Gastrocnemius medialis (tissue), 4 donors: Measurements from ENCODE around the gene HLCS. TPM values are rescaled to one million over a fixed set of nuclear protein-coding genes. Genes with fewer than 3 reads are reported as not detected.

ENCODE experiments used
- ATAC-seq, 2 donors: fragments of 150-250 bp; one replicate each; pipeline ENCODE4 v1.9.1; 2016
- DNase-seq, 2 donors: peaks; one replicate each; pipeline ENCODE4 v3.0.0-alpha.2; 2019
- H3K27ac ChIP-seq, 4 donors: fragments of 200-600 bp; sonication (generic); 1 replicate in 1 of 4; 2 replicates in 3 of 4; pipeline ENCODE4 v1.5.1; 2016 to 2018; ENCODE audit warnings: mild to moderate bottlenecking in 2 of 4, moderate library complexity in 1 of 4
- H3K27me3 ChIP-seq, 3 donors: fragments of 200-600 bp; sonication (generic) in 2 of 3; 1 replicate in 1 of 3; 2 replicates in 2 of 3; pipeline versions ENCODE4 v1.5.1 to v1.6.0; 2016 to 2019; ENCODE audit warnings: mild to moderate bottlenecking in 1 of 3, moderate library complexity in 1 of 3
- H3K36me3 ChIP-seq, 2 donors: fragments of 200-600 bp; sonication (generic) in 1 of 2; one replicate each; pipeline ENCODE4 v1.5.1; 2017 to 2018
- H3K4me1 ChIP-seq, 2 donors: fragments of 200-600 bp; sonication (generic) in 1 of 2; one replicate each; pipeline ENCODE4 v1.5.1; 2016 to 2017; ENCODE audit warnings: mild to moderate bottlenecking in 2 of 2
- H3K4me3 ChIP-seq, 4 donors: fragments of 200-600 bp; sonication (generic) in 3 of 4; 1 replicate in 1 of 4; 2 replicates in 3 of 4; pipeline ENCODE4 v1.5.1; 2016 to 2019; ENCODE audit warnings: mild to moderate bottlenecking in 2 of 4
- H3K9me3 ChIP-seq, 3 donors: fragments of 200-600 bp; sonication (generic) in 2 of 3; 1 replicate in 1 of 3; 2 replicates in 2 of 3; pipeline ENCODE4 v1.5.1; 2016 to 2019
- CTCF ChIP-seq, 5 experiments: fragments of 450-650 bp in 3 of 5; fragments of 200-600 bp in 2 of 5; sonication (generic) in 2 of 5; IDR thresholded peaks in 4 of 5; conservative IDR thresholded peaks in 1 of 5; 1 replicate in 4 of 5; 2 replicates in 1 of 5; pipeline ENCODE4 v1.5.1; 2016 to 2019; ENCODE audit warnings: antibody characterized with exemption in 5 of 5, mild to moderate bottlenecking in 3 of 5, moderate library complexity in 3 of 5
- POLR2A ChIP-seq, 2 donors: fragments of 450-650 bp; IDR thresholded peaks; one replicate each; pipeline ENCODE4 v1.6.1; 2017; ENCODE audit warnings: antibody characterized with exemption in 2 of 2, mild to moderate bottlenecking in 2 of 2, moderate library complexity in 2 of 2
- in situ Hi-C, 4 donors: fragments of 200-750 bp; cut with MboI; loops; one replicate each; pipeline versions ENCODE4 v1.15.0 to v1.8.0; 2017; ENCODE audit warnings: low sequenced_read_pairs in 4 of 4
- intact Hi-C: fragments of 100-400 bp; cut with DNase I; formaldehyde crosslinking; loops from one replicate; pipeline ENCODE4 v1.15.1; 2023; ENCODE audit warnings: low total_unique reads
- total RNA-seq, 4 donors: library from RNA; depleted of rRNA; stranded (reverse); fragments of >200 nt; gene quantifications; one replicate each; pipeline versions ENCODE4 v1.1.0 to v1.2.3, GENCODE V29; 2016

Gene HLCS
- total RNA-seq, 4 donors from 2014 or later, result 10.6 to 18.4 (median 15.4) TPM

DNA sequence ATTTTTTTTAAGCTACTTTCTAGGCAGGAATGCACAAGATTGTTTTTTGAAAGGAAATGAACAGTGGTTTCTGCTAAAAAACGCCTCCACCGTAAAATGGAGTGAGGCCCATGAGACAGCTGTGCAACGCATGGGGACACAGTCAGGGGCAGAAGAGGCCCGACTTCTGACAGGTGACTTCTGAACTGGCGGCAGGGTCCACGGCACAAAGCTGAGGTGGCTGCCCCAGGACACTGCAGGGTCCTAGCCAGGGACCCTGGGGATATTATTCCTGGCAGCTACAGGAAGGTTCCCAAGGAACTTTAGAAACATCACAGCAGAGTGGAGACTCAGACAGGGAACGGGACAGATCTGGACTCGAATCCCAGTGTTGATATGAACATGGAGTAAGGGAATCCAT, 192.5 kb downstream of the HLCS start:
- no peaks in the 10 kb centered on the region for H3K9me3 ChIP-seq
- H3K4me1 ChIP-seq, result peaks cover 11 to 13% of the 10 kb centered on the region in 2 donors
- H3K36me3 ChIP-seq, result no peaks in the 10 kb centered on the region
- H3K27me3 ChIP-seq, result no peaks in the 10 kb centered on the region
- H3K4me3 ChIP-seq, result no peak overlapping the region
- intact Hi-C loops (no loop called here), in situ Hi-C loops (no loop called here)
- ATAC-seq, result no peak
- TF ChIP-seq POLR2A (IDR thresholded peaks at IDR 0.05), result no peak
- no peak for TF ChIP-seq CTCF (IDR thresholded peaks at IDR 0.05 in 4 of 5, conservative IDR thresholded peaks at IDR 0.05 in 1 of 5)
- H3K27ac ChIP-seq, result peak overlapping the region in 1 of 4 donors; percentile 52
- DNase-seq, result no peak

DNA sequence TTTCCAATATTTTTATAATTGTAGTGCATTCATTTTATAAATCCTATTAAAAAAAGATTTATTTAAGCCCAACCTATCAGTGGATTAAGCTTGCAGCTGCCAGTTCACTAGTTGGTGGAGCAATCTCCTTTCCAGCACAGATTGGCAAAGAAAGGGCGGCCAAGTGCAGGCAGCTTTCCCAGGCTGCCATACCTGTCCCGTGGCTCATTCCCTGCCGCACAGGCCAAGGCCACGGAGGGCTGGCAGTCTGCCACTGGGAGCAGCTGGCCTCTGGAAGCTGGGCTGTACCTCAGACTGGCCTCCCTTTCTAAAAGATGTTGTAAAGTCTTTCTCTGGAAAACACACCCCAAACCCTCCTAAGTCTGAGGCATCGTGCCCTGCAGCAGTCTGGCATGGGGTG, 193.4 kb downstream of the HLCS start:
- intact Hi-C loops (no loop called here), in situ Hi-C loops (no loop called here)
- peak overlapping the region; percentile 47 to 74 (median 62) for H3K27ac ChIP-seq
- H3K36me3 ChIP-seq, result no peaks in the 10 kb centered on the region
- TF ChIP-seq POLR2A (IDR thresholded peaks at IDR 0.05), result no peak
- TF ChIP-seq CTCF (IDR thresholded peaks at IDR 0.05 in 4 of 5, conservative IDR thresholded peaks at IDR 0.05 in 1 of 5), result no peak
- ATAC-seq, result peak; percentile 97 to 99
- H3K27me3 ChIP-seq, result no peaks in the 10 kb centered on the region
- no peak overlapping the region for H3K4me3 ChIP-seq
- DNase-seq, result peak; percentile 89 to 96
- peaks cover 13 to 14% of the 10 kb centered on the region in 2 donors for H3K4me1 ChIP-seq
- no peaks in the 10 kb centered on the region for H3K9me3 ChIP-seq

- DNase-seq (no peak), ATAC-seq (no peak)
- H3K9me3 ChIP-seq, result no peaks in the 10 kb centered on the region
- intact Hi-C loops (no loop called here), in situ Hi-C loops (no loop called here)
- H3K36me3 ChIP-seq, result peaks cover 0 to 4% of the 10 kb centered on the region in 2 donors
- no peak overlapping the region for H3K4me3 ChIP-seq
- peaks cover 13 to 14% of the 10 kb centered on the region in 2 donors for H3K4me1 ChIP-seq
- TF ChIP-seq CTCF (IDR thresholded peaks at IDR 0.05 in 4 of 5, conservative IDR thresholded peaks at IDR 0.05 in 1 of 5) (no peak), POLR2A (IDR thresholded peaks at IDR 0.05) (no peak)
- no peak overlapping the region for H3K27ac ChIP-seq
- no peaks in the 10 kb centered on the region for H3K27me3 ChIP-seq
Observed at GRCh38 chr21:36769051-36769839, 197.2 kb downstream of the HLCS start.

DNA sequence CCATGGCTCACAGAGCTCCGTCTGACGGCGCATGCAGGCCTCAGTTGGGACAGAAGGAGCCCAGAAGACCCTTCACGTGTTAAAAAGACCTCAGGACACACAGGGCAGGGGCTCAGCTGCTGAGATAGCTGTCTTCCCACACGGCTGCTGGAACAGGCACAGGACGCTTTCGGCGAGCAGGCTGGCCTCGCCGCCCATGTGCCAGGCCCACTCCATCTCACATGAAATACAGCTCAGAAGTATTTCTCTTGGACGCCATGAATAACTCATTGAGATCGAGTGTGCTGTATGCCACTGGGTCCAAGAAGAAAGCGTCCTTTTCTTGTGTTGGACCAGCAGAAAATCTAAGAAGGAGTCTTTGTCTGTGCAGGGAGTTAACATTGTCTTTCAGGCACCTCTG, 198.0 kb downstream of the HLCS start:
- in situ Hi-C loops, result no loop called here
- intact Hi-C loops, result no loop called here
- Histone ChIP-seq H3K36me3 (peaks cover 0 to 4% of the 10 kb centered on the region in 2 donors), H3K9me3 (no peaks in the 10 kb centered on the region), H3K27ac (no peak overlapping the region), H3K4me1 (peaks cover 9 to 12% of the 10 kb centered on the region in 2 donors), H3K4me3 (no peak overlapping the region), H3K27me3 (no peaks in the 10 kb centered on the region)
- DNase-seq, result no peak
- no peak for TF ChIP-seq CTCF (IDR thresholded peaks at IDR 0.05 in 4 of 5, conservative IDR thresholded peaks at IDR 0.05 in 1 of 5)
- no peak for TF ChIP-seq POLR2A (IDR thresholded peaks at IDR 0.05)
- ATAC-seq, result no peak
